IPS DF 4.7 (cell line): ENCODE data around the gene POU2AF1.

ENCODE experiments used
- DNase-seq: peaks from one replicate; pipeline ENCODE4 v3.0.0-alpha.2; 2013; ENCODE audit warnings: low spot score; ENCODE audit errors: extremely low read depth

The POU2AF1 gene

DNA sequence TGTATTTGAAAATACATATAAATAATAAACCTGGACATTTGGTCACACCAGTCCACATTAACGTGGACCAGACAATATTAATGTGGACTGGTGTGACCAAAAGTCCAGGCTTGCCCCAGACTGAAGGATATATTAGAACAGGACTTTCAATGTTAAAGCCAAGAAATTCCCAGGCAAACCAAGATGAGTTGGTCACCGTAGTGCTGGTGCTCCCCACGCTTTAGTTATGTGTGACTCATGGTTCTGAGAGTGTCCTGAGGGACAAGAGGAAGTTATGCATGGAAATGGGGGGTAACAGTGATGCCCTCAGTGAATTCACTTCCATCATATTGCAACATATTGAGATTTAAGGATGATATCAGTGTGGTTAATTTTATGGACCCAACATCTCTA lies 31.4 kb downstream of the POU2AF1 start:
- DNase-seq, result no peak

DNA sequence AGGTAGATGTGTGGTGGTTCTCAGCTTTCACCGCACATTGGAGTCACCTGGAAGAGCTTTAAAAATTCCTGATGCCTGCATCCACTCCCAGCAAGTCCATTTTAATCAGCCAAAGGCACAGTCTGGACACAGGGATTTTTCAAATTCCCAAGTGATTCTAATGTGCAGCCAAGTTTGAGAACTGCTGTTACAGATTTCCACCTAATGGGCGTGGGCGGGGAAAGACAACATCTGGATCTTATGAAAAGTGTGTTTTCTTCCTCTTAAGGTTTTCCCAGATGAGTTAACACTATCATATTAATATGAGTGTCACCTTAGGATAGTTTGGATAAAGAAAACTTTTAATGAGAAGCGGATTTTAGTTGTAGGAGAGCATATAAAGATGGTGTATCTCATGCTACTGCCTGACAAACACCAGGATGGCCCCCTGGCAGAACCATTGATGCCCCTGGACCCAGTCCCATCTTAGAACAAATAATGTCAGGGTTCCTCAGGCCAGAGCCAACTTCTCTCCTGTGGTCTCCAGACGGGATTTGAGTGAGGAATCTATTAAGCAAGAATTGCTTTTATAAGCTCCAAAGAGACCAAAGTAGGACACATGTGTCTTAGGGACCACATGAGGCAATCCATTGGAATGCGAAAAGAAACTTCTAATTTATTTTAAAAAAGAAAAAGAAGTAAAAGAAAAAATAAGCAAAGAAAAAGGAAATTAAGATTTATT lies 31.9 kb downstream of the POU2AF1 start:
- no peak for DNase-seq

- DNase-seq, result no peak
These were observed 35.0 kb downstream of the POU2AF1 start for GRCh38 chr11:111344032-111344431.

- no peak for DNase-seq
These were observed 36.7 kb downstream of the POU2AF1 start for GRCh38 chr11:111342329-111342728.

DNA sequence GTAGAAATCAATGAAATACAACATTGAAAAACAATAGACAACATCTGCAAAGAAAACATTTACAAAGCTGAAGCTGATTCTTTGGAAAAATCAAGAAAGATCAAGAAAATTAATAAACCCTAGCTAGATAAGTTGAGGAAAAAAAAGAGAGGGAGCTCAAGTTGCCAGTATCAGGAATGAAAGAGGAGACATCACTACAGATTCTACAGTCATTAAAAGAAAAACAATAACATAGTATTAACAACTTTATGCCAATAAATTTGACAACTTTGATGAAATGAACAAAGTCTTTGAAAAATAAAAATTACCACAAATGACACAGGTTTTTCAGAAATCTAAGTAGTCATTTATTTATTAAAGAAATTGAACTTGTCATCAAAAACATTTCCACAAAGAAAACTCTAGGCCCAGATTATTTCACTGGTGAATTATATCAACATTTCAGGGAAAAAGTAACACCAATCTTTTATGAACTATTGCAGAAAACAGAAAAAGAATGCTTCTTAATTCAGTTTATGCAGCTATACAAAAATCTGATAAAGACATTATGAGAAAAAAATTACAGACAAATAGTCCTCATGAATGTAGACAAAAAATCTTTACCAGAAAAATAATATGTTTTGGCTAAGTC lies 39.2 kb downstream of the POU2AF1 start:
- DNase-seq, result no peak

- DNase-seq, result no peak
These were observed 42.4 kb downstream of the POU2AF1 start for GRCh38 chr11:111336582-111337256.

- no peak for DNase-seq
These were observed 43.0 kb downstream of the POU2AF1 start for GRCh38 chr11:111336062-111336461.

DNA sequence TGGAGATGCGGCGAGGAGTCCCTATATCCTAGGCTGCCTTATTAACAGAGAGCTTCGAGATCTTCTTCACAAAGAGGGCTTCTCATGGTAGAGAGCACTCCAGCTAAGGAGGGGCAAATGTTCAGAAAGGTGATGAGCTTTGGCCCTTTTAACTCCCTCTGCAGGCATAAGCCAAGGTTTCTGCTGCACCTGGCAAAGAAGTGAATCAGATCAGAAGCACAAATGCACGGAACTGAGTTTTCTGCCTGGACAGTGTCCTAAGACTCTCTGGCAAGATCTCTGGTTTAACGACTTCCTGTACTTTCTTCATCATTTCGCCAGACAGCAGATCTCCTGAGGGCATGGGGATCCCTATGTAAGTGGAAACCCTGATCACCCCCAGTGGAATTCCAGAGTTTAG lies 43.5 kb downstream of the POU2AF1 start:
- no peak for DNase-seq

- no peak for DNase-seq
These were observed 44.3 kb downstream of the POU2AF1 start for GRCh38 chr11:111334532-111335502.

GRCh38 chr11:111331711-111332479 lies 47.2 kb downstream of the POU2AF1 start:
- no peak for DNase-seq

DNA sequence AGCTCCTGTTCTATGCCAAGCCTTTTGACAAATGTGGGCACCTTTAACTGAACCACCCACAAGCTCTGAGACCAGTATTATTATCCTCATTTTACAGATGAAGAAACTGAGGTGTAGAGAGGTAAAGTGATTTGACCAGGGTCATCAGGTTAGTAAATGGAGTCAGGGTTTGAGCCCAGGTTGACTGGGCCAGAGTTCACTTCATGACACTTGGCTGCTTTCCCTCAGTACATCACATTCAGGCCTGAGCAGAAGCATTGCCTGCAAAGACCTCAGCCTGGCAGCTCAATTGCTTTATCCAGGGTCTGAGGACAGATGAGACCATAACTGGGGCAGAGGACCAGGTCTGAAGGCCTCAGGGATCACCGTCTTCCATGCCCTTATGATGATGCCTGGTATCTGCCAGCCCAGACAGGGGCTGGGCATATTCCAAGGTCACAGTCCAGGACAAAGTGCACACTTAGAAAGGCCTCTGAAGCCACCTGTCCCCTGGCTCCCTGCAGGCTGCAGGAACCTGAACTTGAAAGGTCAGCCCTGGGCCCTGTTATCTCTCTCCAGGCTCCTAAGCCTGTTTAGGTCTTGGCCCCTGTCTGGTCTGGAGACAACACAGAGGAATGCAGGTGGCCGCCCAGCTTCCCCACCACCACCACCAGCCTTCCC lies 48.7 kb downstream of the POU2AF1 start:
- DNase-seq, result no peak

DNA sequence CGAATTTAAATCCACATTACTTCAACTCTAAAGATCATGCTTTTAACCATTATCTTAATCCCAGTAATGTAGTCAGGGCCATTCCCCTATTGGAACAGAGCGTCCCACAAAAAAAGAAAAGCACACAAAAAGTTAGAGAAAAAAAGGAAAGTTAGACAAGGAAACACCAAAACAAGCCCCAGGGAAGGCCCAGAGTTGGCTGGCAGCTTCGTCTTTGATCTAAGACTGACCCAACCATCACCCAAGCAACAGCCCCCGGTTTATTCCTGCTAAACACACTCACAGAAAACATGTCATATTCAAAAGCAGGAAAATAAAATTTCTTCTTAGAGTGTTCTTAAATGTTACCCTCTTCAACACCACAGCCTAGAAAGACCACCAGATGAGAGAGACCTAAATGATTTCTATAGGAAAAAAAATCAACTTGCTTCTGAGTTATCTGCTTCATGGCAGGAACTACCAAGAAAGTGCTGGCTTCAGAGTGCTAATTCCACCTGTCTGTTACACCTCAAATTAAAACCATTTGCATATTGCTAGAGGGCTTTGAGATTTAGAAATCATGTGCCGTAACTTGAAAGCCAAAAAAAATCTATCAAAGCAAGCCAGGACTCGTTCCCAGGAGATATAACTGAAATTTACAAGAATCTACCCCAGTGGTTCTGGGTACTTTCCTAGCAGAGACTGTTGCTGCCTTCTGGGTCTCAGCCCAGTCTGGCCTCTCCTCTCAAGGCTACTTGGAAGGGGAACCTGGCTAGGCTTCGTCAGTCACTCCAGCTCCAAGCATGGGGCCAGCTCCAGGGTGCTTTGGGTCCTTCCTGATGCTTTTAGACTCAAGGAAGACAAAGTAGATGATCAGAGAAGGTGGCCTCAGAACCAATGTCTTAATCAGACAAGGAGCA lies 49.5 kb downstream of the POU2AF1 start:
- DNase-seq, result no peak

DNA sequence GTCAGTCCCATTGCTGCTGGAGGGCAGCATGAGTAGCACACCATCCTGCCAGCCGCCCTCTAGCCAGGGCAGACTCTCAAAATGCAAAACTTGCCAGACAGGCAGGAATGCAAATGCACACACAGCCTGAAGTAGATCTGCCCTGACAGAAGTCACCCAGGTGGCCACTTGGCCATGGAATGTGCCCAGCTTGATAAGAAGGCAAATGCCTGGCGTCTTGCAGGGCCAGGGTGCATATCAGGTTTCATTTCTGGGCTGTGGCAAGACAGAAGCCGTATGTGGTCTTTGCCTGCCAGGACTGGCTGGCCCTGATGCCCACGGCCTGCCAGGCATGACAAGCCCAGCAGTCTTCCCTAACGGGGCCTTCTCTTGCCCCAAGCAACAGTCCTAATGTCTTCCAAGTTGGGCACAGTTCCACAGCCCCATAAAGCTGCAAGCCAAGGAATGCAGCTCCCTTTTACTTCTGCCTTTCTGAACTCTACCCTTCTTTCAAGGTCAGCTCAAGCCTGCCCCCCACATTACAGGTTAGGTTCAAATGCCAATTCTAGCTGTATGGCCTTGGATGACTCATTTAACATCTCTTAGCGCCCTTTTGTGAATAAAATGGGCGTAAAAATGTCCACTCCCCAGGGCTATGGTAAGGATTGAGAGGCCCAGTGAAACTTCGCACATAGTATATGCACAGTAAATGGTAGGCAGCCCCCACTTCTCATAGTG lies 51.0 kb downstream of the POU2AF1 start:
- DNase-seq, result no peak

GRCh38 chr11:111326824-111327223 lies 52.3 kb downstream of the POU2AF1 start:
- DNase-seq, result no peak

DNA sequence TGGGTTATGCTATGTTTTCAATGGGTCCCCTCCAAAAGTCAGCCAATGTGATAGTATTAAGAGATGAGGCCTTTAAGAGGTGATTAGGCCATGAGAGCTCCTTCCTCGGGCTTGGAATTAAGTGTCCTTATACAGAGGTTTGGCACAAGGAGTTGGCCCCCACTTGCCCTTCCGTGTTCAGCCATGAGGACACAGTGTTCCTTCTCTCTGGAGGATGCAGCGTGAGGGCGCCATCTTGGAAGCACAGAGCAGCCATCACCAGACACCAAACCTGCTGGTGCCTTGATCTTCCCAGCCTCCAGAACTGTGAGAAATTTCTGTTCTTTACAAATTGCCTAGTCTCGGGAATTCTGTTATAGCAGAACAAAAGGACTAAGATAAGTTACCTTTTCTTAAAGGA lies 53.8 kb downstream of the POU2AF1 start:
- no peak for DNase-seq

- no peak for DNase-seq
These were observed 54.8 kb downstream of the POU2AF1 start for GRCh38 chr11:111324277-111324720.

GRCh38 chr11:111322534-111322933 lies 56.5 kb downstream of the POU2AF1 start:
- no peak for DNase-seq
